Lower leg skin (tissue), 4 donors: Measurements from ENCODE around the gene CACNA1S. TPM values are rescaled to one million over a fixed set of nuclear protein-coding genes. Genes with fewer than 3 reads are reported as not detected.

ENCODE experiments used
- DNase-seq, 2 donors: peaks; one replicate each; pipeline ENCODE4 v3.0.0-alpha.2; 2019; ENCODE audit warnings: low spot score in 2 of 2
- H3K4me3 ChIP-seq: fragments of 200-600 bp; sonication (generic); 2 replicates; pipeline ENCODE4 v1.5.1; 2017; ENCODE audit warnings: mild to moderate bottlenecking, low read depth; ENCODE audit not compliant: poor library complexity, severe bottlenecking
- POLR2A ChIP-seq, 2 donors: fragments of 450-650 bp; IDR thresholded peaks; one replicate each; pipeline ENCODE4 v1.6.1; 2016 to 2017; ENCODE audit warnings: antibody characterized with exemption in 2 of 2, mild to moderate bottlenecking in 1 of 2, moderate library complexity in 1 of 2
- WGBS, 2 donors: methylation state at CpG; one replicate each; pipeline ENCODE4 v1.1.5; 2018; 5-methylcytosine and 5-hydroxymethylcytosine counted together
- intact Hi-C: fragments of 100-400 bp; cut with DNase I; formaldehyde crosslinking; loops from one replicate; pipeline ENCODE4 v1.15.0; 2023; ENCODE audit warnings: low total_unique reads
- total RNA-seq, 4 donors: library from RNA; depleted of rRNA; stranded (reverse); fragments of >200 nt; gene quantifications; one replicate each; pipeline ENCODE4 v1.1.0, GENCODE V29; 2016
- TF ChIP-seq, protein P1 (sequence below), 3 donors: fragments of 450-650 bp; IDR thresholded peaks; one replicate each; pipeline ENCODE4 v1.5.1; 2016; ENCODE audit warnings: antibody characterized with exemption in 3 of 3, mild to moderate bottlenecking in 3 of 3, moderate library complexity in 2 of 3

The CACNA1S gene
- total RNA-seq, 4 donors from 2014 or later, result 0.04 TPM; not detected in 3

GRCh38 chr1:201112926-201113325 is 700 bp upstream of the CACNA1S start:
- H3K4me3 ChIP-seq, result no peak overlapping the region
- DNase-seq, result no peak
- intact Hi-C loops, result no loop called here
- TF ChIP-seq, protein P1, sequence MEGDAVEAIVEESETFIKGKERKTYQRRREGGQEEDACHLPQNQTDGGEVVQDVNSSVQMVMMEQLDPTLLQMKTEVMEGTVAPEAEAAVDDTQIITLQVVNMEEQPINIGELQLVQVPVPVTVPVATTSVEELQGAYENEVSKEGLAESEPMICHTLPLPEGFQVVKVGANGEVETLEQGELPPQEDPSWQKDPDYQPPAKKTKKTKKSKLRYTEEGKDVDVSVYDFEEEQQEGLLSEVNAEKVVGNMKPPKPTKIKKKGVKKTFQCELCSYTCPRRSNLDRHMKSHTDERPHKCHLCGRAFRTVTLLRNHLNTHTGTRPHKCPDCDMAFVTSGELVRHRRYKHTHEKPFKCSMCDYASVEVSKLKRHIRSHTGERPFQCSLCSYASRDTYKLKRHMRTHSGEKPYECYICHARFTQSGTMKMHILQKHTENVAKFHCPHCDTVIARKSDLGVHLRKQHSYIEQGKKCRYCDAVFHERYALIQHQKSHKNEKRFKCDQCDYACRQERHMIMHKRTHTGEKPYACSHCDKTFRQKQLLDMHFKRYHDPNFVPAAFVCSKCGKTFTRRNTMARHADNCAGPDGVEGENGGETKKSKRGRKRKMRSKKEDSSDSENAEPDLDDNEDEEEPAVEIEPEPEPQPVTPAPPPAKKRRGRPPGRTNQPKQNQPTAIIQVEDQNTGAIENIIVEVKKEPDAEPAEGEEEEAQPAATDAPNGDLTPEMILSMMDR (IDR thresholded peaks at IDR 0.05), result no peak
- TF ChIP-seq POLR2A (IDR thresholded peaks at IDR 0.05), result no peak
- 88 to 90% methylated on average over 3 of the region's 3 CpGs for WGBS, 2 donors

DNA sequence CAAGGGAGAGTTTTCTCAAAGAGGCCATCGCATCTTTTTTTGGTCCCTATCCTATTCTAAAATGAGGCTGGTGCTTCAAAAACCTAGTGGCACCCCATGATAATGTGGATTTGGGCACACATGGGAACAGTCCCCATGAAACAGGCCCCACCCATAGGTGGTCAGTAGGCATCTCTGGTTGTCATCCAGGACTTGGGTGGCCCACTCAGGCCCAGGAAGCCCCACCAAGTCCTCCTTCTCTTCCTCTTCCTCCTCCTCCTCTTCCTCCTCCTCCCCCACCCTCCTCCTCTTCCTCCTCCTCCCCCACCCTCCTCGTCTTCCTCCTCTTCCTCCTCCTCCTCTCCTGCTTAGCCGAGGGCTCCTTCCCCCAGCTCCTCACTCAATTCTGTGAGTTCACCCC is 554 bp downstream of the CACNA1S start:
- TF ChIP-seq, protein P1 (IDR thresholded peaks at IDR 0.05), result no peak
- no peak for TF ChIP-seq POLR2A (IDR thresholded peaks at IDR 0.05)
- intact Hi-C loops, result no loop called here
- H3K4me3 ChIP-seq, result no peak overlapping the region
- WGBS, 2 donors, result 85 to 92% methylated on average over 3 of the region's 3 CpGs
- no peak for DNase-seq

DNA sequence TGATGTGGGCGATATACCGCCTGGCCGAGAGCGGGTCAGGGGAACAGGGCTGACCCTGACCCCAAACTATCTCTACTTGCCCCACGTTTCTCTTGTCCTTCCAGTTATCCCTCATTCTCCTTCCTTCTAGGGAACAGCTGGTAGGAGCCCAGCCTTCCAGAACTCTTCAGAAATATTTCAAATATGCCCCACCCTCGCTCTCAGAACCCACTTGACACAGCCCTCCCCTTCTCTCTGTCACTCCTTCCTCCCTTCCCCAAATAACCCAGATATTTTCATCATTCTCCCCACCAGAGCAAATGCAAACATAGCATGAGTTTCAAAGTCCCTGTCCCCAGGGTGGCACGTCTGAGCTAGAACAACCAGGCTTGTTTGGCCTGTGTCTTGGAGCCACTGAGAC is 1.1 kb downstream of the CACNA1S start:
- DNase-seq, result no peak
- H3K4me3 ChIP-seq, result no peak overlapping the region
- WGBS, 2 donors, result 85 to 86% methylated on average over 7 of the region's 7 CpGs
- no peak for TF ChIP-seq POLR2A (IDR thresholded peaks at IDR 0.05)
- TF ChIP-seq, protein P1 (IDR thresholded peaks at IDR 0.05), result no peak
- intact Hi-C loops, result no loop called here

DNA sequence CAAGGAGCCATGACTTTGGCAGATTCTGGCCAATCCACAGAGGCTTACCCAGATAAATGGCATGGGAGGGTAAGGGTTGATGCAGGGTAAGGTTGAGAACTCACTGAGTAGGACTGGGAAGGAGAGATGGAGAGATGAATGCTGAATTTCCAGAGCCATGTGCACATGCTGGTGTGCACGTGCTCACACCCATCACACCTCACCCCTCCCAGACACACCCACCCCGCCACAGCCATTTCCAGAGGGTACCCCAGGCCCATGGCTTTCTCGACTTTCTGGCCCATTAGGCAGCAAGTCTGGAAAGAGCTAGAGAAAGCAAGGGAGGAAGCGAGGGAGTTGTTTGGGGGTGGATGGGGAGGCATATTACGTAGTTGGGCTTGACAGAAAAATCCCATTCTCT is 1.6 kb downstream of the CACNA1S start:
- H3K4me3 ChIP-seq, result no peak overlapping the region
- TF ChIP-seq POLR2A (IDR thresholded peaks at IDR 0.05), result no peak
- TF ChIP-seq, protein P1 (IDR thresholded peaks at IDR 0.05), result no peak
- intact Hi-C loops, result no loop called here
- no peak for DNase-seq
- 92 to 95% methylated on average over 5 of the region's 5 CpGs for WGBS, 2 donors

DNA sequence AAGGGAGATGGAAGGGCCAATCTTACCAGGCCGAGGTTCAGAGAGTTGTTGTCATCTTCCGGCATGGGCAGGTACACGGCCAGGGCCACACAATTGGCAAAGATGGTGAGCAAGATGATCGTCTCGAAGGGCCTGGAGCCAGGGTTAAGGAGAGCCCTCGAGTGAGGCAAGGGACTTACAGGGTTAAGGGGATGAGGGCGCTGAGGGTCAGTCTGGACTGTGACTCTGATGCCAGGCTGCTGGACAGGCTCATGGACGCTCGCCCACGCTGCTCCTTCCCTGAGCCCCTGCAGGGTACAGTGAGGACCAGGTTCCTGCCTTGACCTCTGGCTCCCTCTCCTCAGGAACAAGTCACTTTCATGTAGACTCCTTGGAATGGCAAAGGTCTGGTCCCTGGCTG is 2.1 kb downstream of the CACNA1S start:
- TF ChIP-seq, protein P1 (IDR thresholded peaks at IDR 0.05), result no peak
- no peak for TF ChIP-seq POLR2A (IDR thresholded peaks at IDR 0.05)
- intact Hi-C loops, result no loop called here
- H3K4me3 ChIP-seq, result no peak overlapping the region
- DNase-seq, result no peak
- WGBS, 2 donors, result 88 to 93% methylated on average over 10 of the region's 10 CpGs

DNA sequence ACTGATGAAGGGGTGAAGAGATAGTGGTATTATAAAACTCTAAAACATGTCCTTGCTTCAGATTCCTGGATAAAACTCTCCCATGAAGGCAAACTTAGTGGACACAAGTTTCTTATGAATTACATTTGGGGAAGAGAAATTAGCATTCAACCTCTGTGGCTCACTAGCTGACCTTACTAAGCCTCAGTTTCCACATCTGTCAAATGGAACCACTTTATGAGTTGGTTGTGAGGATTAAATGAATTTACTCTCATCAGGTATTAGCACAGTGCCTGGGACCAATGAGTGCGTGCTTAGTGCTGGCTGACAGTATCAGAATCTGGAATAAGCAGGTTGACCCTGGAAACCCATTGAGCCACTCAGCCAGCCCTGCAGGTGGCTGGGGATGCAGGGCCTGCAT is 2.6 kb downstream of the CACNA1S start:
- intact Hi-C loops, result no loop called here
- no peak overlapping the region for H3K4me3 ChIP-seq
- DNase-seq, result no peak
- TF ChIP-seq, protein P1 (IDR thresholded peaks at IDR 0.05), result no peak
- TF ChIP-seq POLR2A (IDR thresholded peaks at IDR 0.05), result no peak
- WGBS, 2 donors, result 93 to 100% methylated on average over 1 of the region's 1 CpG
